H9 (cell line): Measurements from ENCODE around the gene MYH11. TPM values are rescaled to one million over a fixed set of nuclear protein-coding genes. Genes with fewer than 3 reads are reported as not detected.

Experiments used
- DNase-seq: peaks from one replicate; pipeline ENCODE4 v3.0.0-alpha.2; 2017
- H2AFZ ChIP-seq: one replicate; pipeline ENCODE4 v1.6.1; 2013; ENCODE audit warnings: mild to moderate bottlenecking, low read length, control low read depth, moderate library complexity
- H2AK5ac ChIP-seq: 2 replicates; pipeline ENCODE4 v1.6.1; 2013; ENCODE audit warnings: low read length, control low read depth, mixed read lengths; ENCODE audit not compliant: insufficient read length
- H2BK120ac ChIP-seq: one replicate; pipeline ENCODE4 v1.6.1; 2013; ENCODE audit warnings: low read depth, mild to moderate bottlenecking, low read length, control low read depth, inconsistent platforms; ENCODE audit not compliant: poor library complexity, severe bottlenecking
- H2BK12ac ChIP-seq: 2 replicates; pipeline ENCODE4 v1.6.1; 2013; ENCODE audit warnings: low read length, control low read depth, mixed read lengths, low read depth; ENCODE audit not compliant: insufficient read length
- H2BK15ac ChIP-seq: 2 replicates; pipeline ENCODE4 v1.6.1; 2013; ENCODE audit warnings: low read depth, low read length, control low read depth
- H2BK20ac ChIP-seq: one replicate; pipeline ENCODE4 v1.6.1; 2013; ENCODE audit warnings: low read depth, mild to moderate bottlenecking, low read length, control low read depth, inconsistent platforms; ENCODE audit not compliant: poor library complexity, severe bottlenecking
- H2BK5ac ChIP-seq: 2 replicates; pipeline ENCODE4 v1.6.1; 2013; ENCODE audit warnings: low read length, control low read depth, mixed read lengths; ENCODE audit not compliant: insufficient read length
- H3K14ac ChIP-seq: 2 replicates; pipeline ENCODE4 v1.6.1; 2013; ENCODE audit warnings: low read length, control low read depth; ENCODE audit not compliant: insufficient read depth
- H3K18ac ChIP-seq: 2 replicates; pipeline ENCODE4 v1.6.1; 2013; ENCODE audit warnings: low read depth, mild to moderate bottlenecking, mixed read lengths, low read length, control low read depth; ENCODE audit not compliant: insufficient read length
- H3K23ac ChIP-seq: 2 replicates; pipeline ENCODE4 v1.6.1; 2013; ENCODE audit warnings: low read length, control low read depth, mixed read lengths, low read depth; ENCODE audit not compliant: insufficient read length
- H3K23me2 ChIP-seq: 2 replicates; pipeline ENCODE4 v1.6.1; 2013; ENCODE audit warnings: low read depth, mild to moderate bottlenecking, mixed read lengths, low read length, control low read depth; ENCODE audit not compliant: insufficient read length, poor library complexity, severe bottlenecking
- H3K27ac ChIP-seq: 2 replicates; pipeline ENCODE4 v1.5.1; 2013; ENCODE audit warnings: low read length, control low read depth, mixed read lengths, low read depth; ENCODE audit not compliant: insufficient read length
- H3K27me3 ChIP-seq: 2 replicates; pipeline ENCODE4 v1.6.1; 2013; ENCODE audit warnings: low read length, control low read depth, inconsistent platforms; ENCODE audit not compliant: insufficient read depth
- H3K4ac ChIP-seq: 2 replicates; pipeline ENCODE4 v1.6.1; 2013; ENCODE audit warnings: low read depth, mild to moderate bottlenecking, control low read depth, inconsistent platforms, low read length, moderate library complexity
- H3K4me1 ChIP-seq: 2 replicates; pipeline ENCODE4 v1.6.1; 2013; ENCODE audit warnings: low read length, control low read depth, inconsistent platforms; ENCODE audit not compliant: insufficient read depth
- H3K4me2 ChIP-seq: 2 replicates; pipeline ENCODE4 v1.6.1; 2013; ENCODE audit warnings: low read length, control low read depth, mixed read lengths; ENCODE audit not compliant: insufficient read length, insufficient read depth
- H3K56ac ChIP-seq: 2 replicates; pipeline ENCODE4 v1.6.1; 2013; ENCODE audit warnings: low read depth, mild to moderate bottlenecking, mixed read lengths, low read length, control low read depth; ENCODE audit not compliant: insufficient read length
- H3K79me1 ChIP-seq: 2 replicates; pipeline ENCODE4 v1.6.1; 2013; ENCODE audit warnings: low read depth, mild to moderate bottlenecking, moderate library complexity, low read length, control low read depth, inconsistent platforms; ENCODE audit not compliant: insufficient read depth, poor library complexity, severe bottlenecking
- H3K79me2 ChIP-seq: 2 replicates; pipeline ENCODE4 v1.6.1; 2013; ENCODE audit warnings: low read length, control low read depth, inconsistent platforms; ENCODE audit not compliant: insufficient read depth
- H3K9ac ChIP-seq: 2 replicates; pipeline ENCODE4 v1.6.1; 2013; ENCODE audit warnings: low read length, control low read depth, mixed read lengths; ENCODE audit not compliant: insufficient read length; ENCODE audit errors: extremely low read depth
- H3K9me3 ChIP-seq: one replicate; pipeline ENCODE4 v1.6.1; 2013; ENCODE audit warnings: low read depth, low read length, inconsistent platforms; ENCODE audit not compliant: control insufficient read depth
- H3T11ph ChIP-seq: one replicate; pipeline ENCODE4 v1.6.1; 2013; ENCODE audit warnings: mild to moderate bottlenecking, low read length, control low read depth, inconsistent platforms
- H4K20me1 ChIP-seq: one replicate; pipeline ENCODE4 v1.6.1; 2013; ENCODE audit not compliant: control insufficient read depth, insufficient read length, insufficient read depth
- H4K5ac ChIP-seq: 2 replicates; pipeline ENCODE4 v1.6.1; 2013; ENCODE audit warnings: low read depth, mild to moderate bottlenecking, mixed read lengths, low read length, control low read depth; ENCODE audit not compliant: insufficient read length
- H4K8ac ChIP-seq: replicated peaks from 2 replicates; pipeline ENCODE4 v1.6.1; 2013; ENCODE audit warnings: low read length, control low read depth, mixed read lengths, low read depth; ENCODE audit not compliant: insufficient read length
- H4K91ac ChIP-seq: 2 replicates; pipeline ENCODE4 v1.6.1; 2013; ENCODE audit warnings: low read depth, mild to moderate bottlenecking, moderate library complexity, mixed read lengths, low read length, control low read depth; ENCODE audit not compliant: insufficient read length
- H3K27ac Mint-ChIP-seq, 3 experiments: 2 replicates in 2 of 3; 3 replicates in 1 of 3; pipeline ENCODE4 v1.8.0; 2020 to 2021; ENCODE audit warnings: mixed read lengths in 3 of 3, mild to moderate bottlenecking in 1 of 3, moderate library complexity in 1 of 3
- H3K27me3 Mint-ChIP-seq: 2 replicates; pipeline ENCODE4 v1.8.0; 2021; ENCODE audit warnings: low read depth, mild to moderate bottlenecking, moderate library complexity, mixed read lengths
- H3K36me3 Mint-ChIP-seq, 3 experiments: 2 replicates in 2 of 3; 3 replicates in 1 of 3; pipeline ENCODE4 v1.8.0; 2020 to 2021; ENCODE audit warnings: low read depth in 3 of 3, mixed read lengths in 3 of 3; ENCODE audit not compliant: insufficient read depth in 1 of 3
- H3K4me1 Mint-ChIP-seq, 2 experiments: 2 replicates each; pipeline ENCODE4 v1.8.0; 2020; ENCODE audit warnings: mixed read lengths in 2 of 2
- H3K4me3 Mint-ChIP-seq, 2 experiments: 2 replicates in 1 of 2; 3 replicates in 1 of 2; pipeline ENCODE4 v1.8.0; 2020 to 2021; ENCODE audit warnings: mild to moderate bottlenecking in 2 of 2, mixed read lengths in 2 of 2, moderate library complexity in 1 of 2
- H3K9me3 Mint-ChIP-seq, 2 experiments: 2 replicates in 1 of 2; 3 replicates in 1 of 2; pipeline ENCODE4 v1.8.0; 2020; ENCODE audit warnings: mild to moderate bottlenecking in 2 of 2, mixed read lengths in 2 of 2, moderate library complexity in 1 of 2
- WGBS: extraction: QIAGEN DNeasy Blood & Tissue Kit; methylation state at CpG from one replicate; pipeline ENCODE4 v1.1.7; 2013; ENCODE audit warnings: missing lambda C conversion rate, low lambda C conversion rate, mixed read lengths; ENCODE audit not compliant: insufficient read length; ENCODE audit errors: extremely low coverage; 5-methylcytosine and 5-hydroxymethylcytosine counted together
- total RNA-seq: library from RNA; stranded (reverse); gene quantifications from 2 replicates; pipeline ENCODE4 v1.2.1, GENCODE V29; 2021
- TF ChIP-seq, protein P1 (sequence below): fragments of 200-600 bp; sonication (generic); conservative IDR thresholded peaks from 3 replicates; pipeline ENCODE4 v1.8.0; 2021; ENCODE audit warnings: antibody characterized with exemption, mild to moderate bottlenecking

The MYH11 gene
- total RNA-seq, 1 experiment from 2014 or later = 0.42 TPM

DNA sequence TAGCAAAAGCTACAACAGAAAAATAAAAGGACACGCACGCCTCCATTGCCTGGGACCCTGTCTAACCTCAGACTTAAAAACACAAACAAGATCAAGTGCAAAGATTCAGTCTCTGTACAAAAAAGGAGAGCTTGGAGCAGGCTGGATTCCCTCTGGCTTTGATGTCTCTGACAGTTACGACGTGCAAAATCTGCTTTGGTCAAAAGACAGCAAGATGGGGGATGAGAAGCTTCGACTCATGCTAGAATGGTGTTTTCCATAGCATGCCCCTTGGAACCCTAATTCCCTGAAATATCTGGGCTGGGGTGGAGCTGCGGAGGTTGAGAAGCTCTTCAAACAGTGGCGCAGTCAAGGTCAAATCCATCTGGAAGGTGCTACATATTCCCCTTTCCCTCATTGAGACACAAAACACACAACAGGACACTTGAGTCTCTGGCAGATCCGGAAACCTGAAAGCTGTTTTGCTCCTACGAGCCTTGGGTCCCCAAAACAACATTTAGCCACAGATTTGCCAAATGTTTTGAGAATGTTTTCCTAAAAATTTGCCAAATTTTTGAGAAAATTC lies 9.1 kb downstream of the MYH11 start:
- no peaks in the 10 kb centered on the region for H4K20me1 ChIP-seq
- Mint-ChIP-seq H3K27ac (no peak overlapping the region), H3K36me3 (no peaks in the 10 kb centered on the region), H3K4me1 (no peaks in the 10 kb centered on the region), H3K27me3 (peaks cover 13% of the 10 kb centered on the region), H3K9me3 (no peaks in the 10 kb centered on the region), H3K4me3 (no peak overlapping the region)
- H3K14ac ChIP-seq = no peak overlapping the region
- TF ChIP-seq, protein P1, sequence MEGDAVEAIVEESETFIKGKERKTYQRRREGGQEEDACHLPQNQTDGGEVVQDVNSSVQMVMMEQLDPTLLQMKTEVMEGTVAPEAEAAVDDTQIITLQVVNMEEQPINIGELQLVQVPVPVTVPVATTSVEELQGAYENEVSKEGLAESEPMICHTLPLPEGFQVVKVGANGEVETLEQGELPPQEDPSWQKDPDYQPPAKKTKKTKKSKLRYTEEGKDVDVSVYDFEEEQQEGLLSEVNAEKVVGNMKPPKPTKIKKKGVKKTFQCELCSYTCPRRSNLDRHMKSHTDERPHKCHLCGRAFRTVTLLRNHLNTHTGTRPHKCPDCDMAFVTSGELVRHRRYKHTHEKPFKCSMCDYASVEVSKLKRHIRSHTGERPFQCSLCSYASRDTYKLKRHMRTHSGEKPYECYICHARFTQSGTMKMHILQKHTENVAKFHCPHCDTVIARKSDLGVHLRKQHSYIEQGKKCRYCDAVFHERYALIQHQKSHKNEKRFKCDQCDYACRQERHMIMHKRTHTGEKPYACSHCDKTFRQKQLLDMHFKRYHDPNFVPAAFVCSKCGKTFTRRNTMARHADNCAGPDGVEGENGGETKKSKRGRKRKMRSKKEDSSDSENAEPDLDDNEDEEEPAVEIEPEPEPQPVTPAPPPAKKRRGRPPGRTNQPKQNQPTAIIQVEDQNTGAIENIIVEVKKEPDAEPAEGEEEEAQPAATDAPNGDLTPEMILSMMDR = no peak
- no peak overlapping the region for H3K18ac ChIP-seq
- no peak overlapping the region for H2BK120ac ChIP-seq
- no peak overlapping the region for H3K23ac ChIP-seq
- H2BK15ac ChIP-seq = no peak overlapping the region
- no peak overlapping the region for H2BK12ac ChIP-seq
- WGBS = no CpG with 5 or more reads among the region's 9 CpGs
- no peak overlapping the region for H3K56ac ChIP-seq
- H3K9me3 ChIP-seq = no peaks in the 10 kb centered on the region
- no peaks in the 10 kb centered on the region for H3K27me3 ChIP-seq
- H2BK20ac ChIP-seq = no peak overlapping the region
- no peak overlapping the region for H3K9ac ChIP-seq
- no peak overlapping the region for H3T11ph ChIP-seq
- no peak for DNase-seq
- no peak overlapping the region for H3K4ac ChIP-seq
- H4K91ac ChIP-seq = no peak overlapping the region
- H2BK5ac ChIP-seq = no peak overlapping the region
- no peak overlapping the region for H2AK5ac ChIP-seq
- no peaks in the 10 kb centered on the region for H3K4me1 ChIP-seq
- no peak overlapping the region for H3K27ac ChIP-seq
- no peak overlapping the region for H4K5ac ChIP-seq
- no peak overlapping the region for H4K8ac ChIP-seq
- H3K79me2 ChIP-seq = no peaks in the 10 kb centered on the region
- no peaks in the 10 kb centered on the region for H3K79me1 ChIP-seq
- H2AFZ ChIP-seq = no peak overlapping the region
- no peak overlapping the region for H3K4me2 ChIP-seq
- H3K23me2 ChIP-seq = no peaks in the 10 kb centered on the region
